IPS DF 6.9 (cell line): ENCODE measurements around the gene ALOX5.

Source experiments
- DNase-seq: peaks from one replicate; pipeline ENCODE4 v3.0.0-alpha.2; 2013; ENCODE audit warnings: low read depth, low spot score
- H3K27ac ChIP-seq: one replicate; pipeline ENCODE4 v1.5.1; 2013; ENCODE audit warnings: low read length, control low read depth
- H3K27me3 ChIP-seq: 2 replicates; pipeline ENCODE4 v1.6.1; 2013; ENCODE audit warnings: mild to moderate bottlenecking, low read length; ENCODE audit not compliant: control insufficient read depth, insufficient read depth
- H3K36me3 ChIP-seq: 2 replicates; pipeline ENCODE4 v1.6.1; 2013; ENCODE audit warnings: low read length; ENCODE audit not compliant: control insufficient read depth, insufficient read depth
- H3K4me1 ChIP-seq: 2 replicates; pipeline ENCODE4 v1.6.1; 2013; ENCODE audit warnings: low read length; ENCODE audit not compliant: control insufficient read depth, insufficient read depth
- H3K4me3 ChIP-seq: 2 replicates; pipeline ENCODE4 v1.5.1; 2013; ENCODE audit warnings: mild to moderate bottlenecking, low read length
- H3K9me3 ChIP-seq: 2 replicates; pipeline ENCODE4 v1.6.1; 2013; ENCODE audit warnings: low read length, inconsistent platforms; ENCODE audit not compliant: control insufficient read depth, insufficient read depth
- WGBS: extraction: QIAGEN DNeasy Blood & Tissue Kit; methylation state at CpG from one replicate; pipeline ENCODE4 v1.1.7; 2013; ENCODE audit warnings: mixed read lengths, missing lambda C conversion rate; ENCODE audit not compliant: insufficient read length, insufficient coverage; 5-methylcytosine and 5-hydroxymethylcytosine counted together

Gene ALOX5

GRCh38 chr10:45433716-45434469, 59.9 kb downstream of the ALOX5 start:
- WGBS: no CpG with 5 or more reads among the region's 8 CpGs
- H3K27ac ChIP-seq: no peak overlapping the region

GRCh38 chr10:45437587-45438465, 63.8 kb downstream of the ALOX5 start:
- no peak for DNase-seq
- Histone ChIP-seq H3K4me3 (no peak overlapping the region), H3K4me1 (peaks cover 6% of the 10 kb centered on the region), H3K36me3 (no peaks in the 10 kb centered on the region), H3K27ac (no peak overlapping the region), H3K27me3 (no peaks in the 10 kb centered on the region), H3K9me3 (no peaks in the 10 kb centered on the region)
- WGBS: no CpG with 5 or more reads among the region's 8 CpGs

More at GRCh38 chr10:45433716-45434469, 59.9 kb downstream of the ALOX5 start:
- no peak for DNase-seq
- Histone ChIP-seq H3K27me3 (no peaks in the 10 kb centered on the region), H3K9me3 (no peaks in the 10 kb centered on the region), H3K36me3 (no peaks in the 10 kb centered on the region), H3K4me3 (no peak overlapping the region), H3K4me1 (peaks cover 6% of the 10 kb centered on the region)

- Histone ChIP-seq H3K27me3 (no peaks in the 10 kb centered on the region), H3K4me3 (no peak overlapping the region), H3K9me3 (no peaks in the 10 kb centered on the region), H3K27ac (no peak overlapping the region), H3K36me3 (no peaks in the 10 kb centered on the region; the same call in 1 of the 2 replicates), H3K4me1 (peaks cover 3% of the 10 kb centered on the region)
- WGBS: no CpG with 5 or more reads among the region's 5 CpGs
- no peak for DNase-seq
Observed at GRCh38 chr10:45438466-45439090, 64.6 kb downstream of the ALOX5 start.

GRCh38 chr10:45439365-45439764, 65.3 kb downstream of the ALOX5 start:
- Histone ChIP-seq H3K4me1 (no peaks in the 10 kb centered on the region; the same call in 1 of the 2 replicates), H3K27me3 (no peaks in the 10 kb centered on the region), H3K27ac (no peak overlapping the region), H3K36me3 (no peaks in the 10 kb centered on the region; the same call in 1 of the 2 replicates), H3K9me3 (no peaks in the 10 kb centered on the region), H3K4me3 (no peak overlapping the region)
- DNase-seq: no peak
- no CpG with 5 or more reads among the region's 6 CpGs for WGBS

- Histone ChIP-seq H3K36me3 (no peaks in the 10 kb centered on the region; the same call in 1 of the 2 replicates), H3K4me3 (no peak overlapping the region), H3K4me1 (no peaks in the 10 kb centered on the region; the same call in 1 of the 2 replicates), H3K9me3 (no peaks in the 10 kb centered on the region), H3K27ac (no peak overlapping the region), H3K27me3 (no peaks in the 10 kb centered on the region)
- no peak for DNase-seq
- WGBS: no CpG with 5 or more reads among the region's 7 CpGs
Observed at GRCh38 chr10:45439873-45440272, 65.9 kb downstream of the ALOX5 start.

GRCh38 chr10:45440511-45441062, 66.6 kb downstream of the ALOX5 start:
- H3K4me1 ChIP-seq: no peaks in the 10 kb centered on the region; the same call in 1 of the 2 replicates
- no peak for DNase-seq
- H3K9me3 ChIP-seq: no peaks in the 10 kb centered on the region
- H3K36me3 ChIP-seq: no peaks in the 10 kb centered on the region; the same call in 1 of the 2 replicates
- no CpG with 5 or more reads among the region's 13 CpGs for WGBS
- no peaks in the 10 kb centered on the region for H3K27me3 ChIP-seq
- no peak overlapping the region for H3K27ac ChIP-seq
- no peak overlapping the region for H3K4me3 ChIP-seq

GRCh38 chr10:45441239-45442190, 67.5 kb downstream of the ALOX5 start:
- Histone ChIP-seq H3K4me3 (no peak overlapping the region), H3K9me3 (no peaks in the 10 kb centered on the region), H3K27me3 (no peaks in the 10 kb centered on the region), H3K36me3 (no peaks in the 10 kb centered on the region; the same call in 1 of the 2 replicates), H3K4me1 (no peaks in the 10 kb centered on the region; the same call in 1 of the 2 replicates), H3K27ac (no peak overlapping the region)
- DNase-seq: no peak
- no CpG with 5 or more reads among the region's 13 CpGs for WGBS

- no peaks in the 10 kb centered on the region for H3K27me3 ChIP-seq
- H3K9me3 ChIP-seq: no peaks in the 10 kb centered on the region
- H3K36me3 ChIP-seq: no peaks in the 10 kb centered on the region; the same call in 1 of the 2 replicates
- no CpG with 5 or more reads among the region's 6 CpGs for WGBS
- no peak overlapping the region for H3K4me3 ChIP-seq
- no peak overlapping the region for H3K27ac ChIP-seq
- no peak for DNase-seq
- H3K4me1 ChIP-seq: no peaks in the 10 kb centered on the region; the same call in 1 of the 2 replicates
Observed at GRCh38 chr10:45442251-45442650, 68.2 kb downstream of the ALOX5 start.

- no peak for DNase-seq
- Histone ChIP-seq H3K27me3 (no peaks in the 10 kb centered on the region), H3K4me1 (no peaks in the 10 kb centered on the region; the same call in 1 of the 2 replicates), H3K9me3 (no peaks in the 10 kb centered on the region), H3K36me3 (no peaks in the 10 kb centered on the region; the same call in 1 of the 2 replicates), H3K4me3 (no peak overlapping the region), H3K27ac (no peak overlapping the region)
- WGBS: no CpG with 5 or more reads among the region's 12 CpGs
Observed at GRCh38 chr10:45442662-45443061, 68.6 kb downstream of the ALOX5 start.
